Activated CD4-positive, CD25-positive, alpha-beta regulatory T cell treated with anti-CD3 and anti-CD28 coated beads, Interleukin-2, amount 50 U/mL, for 72 hours (primary cell): Measurements from ENCODE around the gene CAMK1D.
"Not testable (repeated sequence)": the region's sequence is repeated elsewhere in the genome, so short reads cannot be mapped to it uniquely, and the experiment has no call there.

ENCODE experiments used
- DNase-seq: peaks from one replicate; pipeline ENCODE4 v3.0.0; 2021

CAMK1D gene

GRCh38 chr10:12841826-12842225 lies 492.5 kb downstream of the CAMK1D start:
- no peak for DNase-seq

GRCh38 chr10:12842310-12842709 lies 493.0 kb downstream of the CAMK1D start:
- no peak for DNase-seq

GRCh38 chr10:12843296-12843945 lies 494.1 kb downstream of the CAMK1D start:
- DNase-seq = no peak

- no peak for DNase-seq
Measured at GRCh38 chr10:12844811-12845483, 495.6 kb downstream of the CAMK1D start.

- no peak for DNase-seq
Measured at GRCh38 chr10:12846718-12847117, 497.4 kb downstream of the CAMK1D start.

GRCh38 chr10:12847361-12847975 lies 498.1 kb downstream of the CAMK1D start:
- DNase-seq = no peak

- no peak for DNase-seq
Measured at GRCh38 chr10:12848439-12849173, 499.3 kb downstream of the CAMK1D start.

- DNase-seq = no peak
Measured at GRCh38 chr10:12849319-12850181, 500.2 kb downstream of the CAMK1D start.

GRCh38 chr10:12852687-12853086 lies 503.3 kb downstream of the CAMK1D start:
- no peak for DNase-seq

GRCh38 chr10:12854988-12855387 lies 505.6 kb downstream of the CAMK1D start:
- DNase-seq = no peak

GRCh38 chr10:12862459-12862858 lies 513.1 kb downstream of the CAMK1D start:
- DNase-seq = no peak

GRCh38 chr10:12865515-12865914 lies 516.2 kb downstream of the CAMK1D start:
- not testable (repeated sequence) for DNase-seq

- DNase-seq = no peak
Measured at GRCh38 chr10:12868229-12868628, 518.9 kb downstream of the CAMK1D start.

- no peak for DNase-seq
Measured at GRCh38 chr10:12869427-12869826, 520.1 kb downstream of the CAMK1D start.

GRCh38 chr10:12872577-12872976 lies 523.2 kb downstream of the CAMK1D start:
- no peak for DNase-seq

- no peak for DNase-seq
Measured at GRCh38 chr10:12873172-12873571, 523.8 kb downstream of the CAMK1D start.

GRCh38 chr10:12874501-12874900 lies 525.2 kb downstream of the CAMK1D start:
- no peak for DNase-seq

GRCh38 chr10:12875100-12875499 lies 525.8 kb downstream of the CAMK1D start:
- DNase-seq = no peak

- no peak for DNase-seq
Measured at GRCh38 chr10:12876266-12876665, 526.9 kb downstream of the CAMK1D start.

GRCh38 chr10:12877150-12877549 lies 527.8 kb downstream of the CAMK1D start:
- DNase-seq = no peak

- no peak for DNase-seq
Measured at GRCh38 chr10:12880423-12880822, 531.1 kb downstream of the CAMK1D start.

GRCh38 chr10:12884851-12885250 lies 535.5 kb downstream of the CAMK1D start:
- DNase-seq = no peak
